HEK293 (cell line): ENCODE data around the gene PAM.
A peak's percentile ranks its signal among the peaks of the same experiment; 100 is the strongest.

Experiments
- BCL11B ChIP-seq: fragments of 450-650 bp; formaldehyde crosslinking; IDR thresholded peaks from 2 replicates; pipeline ENCODE4 v1.5.1; 2016; ENCODE audit warnings: low read depth, missing biosample characterization, missing genetic modification characterization
- EGR2 ChIP-seq: fragments of 450-650 bp; formaldehyde crosslinking; IDR thresholded peaks from 2 replicates; pipeline ENCODE4 v1.5.1; 2016; ENCODE audit warnings: low read depth, missing biosample characterization, missing genetic modification characterization
- FEZF1 ChIP-seq: fragments of 450-650 bp; formaldehyde crosslinking; IDR thresholded peaks from 2 replicates; pipeline ENCODE4 v1.5.1; 2016; ENCODE audit warnings: missing biosample characterization, missing genetic modification characterization
- HOXA7 ChIP-seq: sonication (generic); formaldehyde crosslinking; IDR thresholded peaks from 2 replicates; pipeline ENCODE4 v1.8.1; 2022; ENCODE audit warnings: missing genetic modification reagents, borderline replicate concordance
- OSR2 ChIP-seq: fragments of 450-650 bp; formaldehyde crosslinking; IDR thresholded peaks from 2 replicates; pipeline ENCODE4 v1.5.1; 2016; ENCODE audit warnings: missing biosample characterization, missing genetic modification characterization
- ZBTB1 ChIP-seq: fragments of 450-650 bp; formaldehyde crosslinking; IDR thresholded peaks from 2 replicates; pipeline ENCODE4 v1.5.1; 2016; ENCODE audit warnings: missing biosample characterization, missing genetic modification characterization
- ZBTB8A ChIP-seq: fragments of 450-650 bp; formaldehyde crosslinking; IDR thresholded peaks from 2 replicates; pipeline ENCODE4 v1.5.1; 2016; ENCODE audit warnings: missing biosample characterization, missing genetic modification characterization
- ZNF10 ChIP-seq: fragments of 450-650 bp; formaldehyde crosslinking; IDR thresholded peaks from 2 replicates; pipeline ENCODE4 v1.5.1; 2017; ENCODE audit warnings: missing biosample characterization, missing genetic modification characterization
- ZNF114 ChIP-seq: fragments of 450-650 bp; formaldehyde crosslinking; IDR thresholded peaks from 2 replicates; pipeline ENCODE4 v1.5.0; 2017; ENCODE audit warnings: missing biosample characterization, missing genetic modification characterization
- ZNF157 ChIP-seq: fragments of 450-650 bp; formaldehyde crosslinking; IDR thresholded peaks from 2 replicates; pipeline ENCODE4 v1.5.1; 2016; ENCODE audit warnings: missing biosample characterization, missing genetic modification characterization
- ZNF169 ChIP-seq: fragments of 450-650 bp; formaldehyde crosslinking; IDR thresholded peaks from 2 replicates; pipeline ENCODE4 v1.5.1; 2016; ENCODE audit warnings: missing biosample characterization, missing genetic modification characterization
- ZNF324 ChIP-seq: fragments of 450-650 bp; formaldehyde crosslinking; IDR thresholded peaks from 2 replicates; pipeline ENCODE4 v1.5.1; 2016; ENCODE audit warnings: missing biosample characterization, missing genetic modification characterization
- ZNF350 ChIP-seq: fragments of 450-650 bp; formaldehyde crosslinking; IDR thresholded peaks from 2 replicates; pipeline ENCODE4 v1.5.0; 2017; ENCODE audit warnings: missing biosample characterization, mild to moderate bottlenecking, missing genetic modification characterization
- ZNF558 ChIP-seq: fragments of 450-650 bp; formaldehyde crosslinking; IDR thresholded peaks from 2 replicates; pipeline ENCODE4 v1.5.1; 2016; ENCODE audit warnings: missing biosample characterization, missing genetic modification characterization
- ZNF621 ChIP-seq: fragments of 450-650 bp; formaldehyde crosslinking; IDR thresholded peaks from 2 replicates; pipeline ENCODE4 v1.5.1; 2017; ENCODE audit warnings: missing biosample characterization, missing genetic modification characterization
- ZNF626 ChIP-seq: fragments of 450-650 bp; sonication (Bioruptor Pico); formaldehyde crosslinking; IDR thresholded peaks from 2 replicates; pipeline ENCODE4 v1.5.1; 2018; ENCODE audit warnings: missing biosample characterization, missing genetic modification characterization, inconsistent platforms
- ZNF658 ChIP-seq: fragments of 450-650 bp; formaldehyde crosslinking; IDR thresholded peaks from 2 replicates; pipeline ENCODE4; 2016; ENCODE audit warnings: missing biosample characterization, missing genetic modification characterization
- TF ChIP-seq, protein P1 (sequence below): fragments of 450-650 bp; formaldehyde crosslinking; IDR thresholded peaks from 2 replicates; pipeline ENCODE4 v1.5.1; 2017; ENCODE audit warnings: missing biosample characterization, missing genetic modification characterization
- TF ChIP-seq, protein P2 (sequence below): fragments of 450-650 bp; formaldehyde crosslinking; IDR thresholded peaks from 2 replicates; pipeline ENCODE4 v1.5.1; 2016; ENCODE audit warnings: missing biosample characterization, missing genetic modification characterization
- TF ChIP-seq, protein P3 (sequence below): fragments of 450-650 bp; formaldehyde crosslinking; IDR thresholded peaks from 2 replicates; pipeline ENCODE4 v1.5.1; 2016; ENCODE audit warnings: missing biosample characterization, missing genetic modification characterization
- TF ChIP-seq, protein P4 (sequence below): fragments of 450-650 bp; formaldehyde crosslinking; IDR thresholded peaks from 2 replicates; pipeline ENCODE4 v1.5.1; 2016; ENCODE audit warnings: missing biosample characterization, missing genetic modification characterization
- TF ChIP-seq, protein P5 (sequence below): fragments of 450-650 bp; formaldehyde crosslinking; IDR thresholded peaks from 2 replicates; pipeline ENCODE4 v1.5.1; 2016; ENCODE audit warnings: missing biosample characterization, missing genetic modification characterization, borderline replicate concordance
- TF ChIP-seq, protein P6 (sequence below): fragments of 450-650 bp; formaldehyde crosslinking; IDR thresholded peaks from 2 replicates; pipeline ENCODE4 v1.5.1; 2016; ENCODE audit warnings: missing biosample characterization, missing genetic modification characterization
- TF ChIP-seq, protein P7 (sequence below): fragments of 450-650 bp; formaldehyde crosslinking; IDR thresholded peaks from 2 replicates; pipeline ENCODE4 v1.5.0; 2017; ENCODE audit warnings: missing biosample characterization, missing genetic modification characterization, borderline replicate concordance
- TF ChIP-seq, protein P8 (sequence below): fragments of 450-650 bp; formaldehyde crosslinking; IDR thresholded peaks from 2 replicates; pipeline ENCODE4 v1.5.1; 2017; ENCODE audit warnings: missing biosample characterization, missing genetic modification characterization

PAM gene

DNA sequence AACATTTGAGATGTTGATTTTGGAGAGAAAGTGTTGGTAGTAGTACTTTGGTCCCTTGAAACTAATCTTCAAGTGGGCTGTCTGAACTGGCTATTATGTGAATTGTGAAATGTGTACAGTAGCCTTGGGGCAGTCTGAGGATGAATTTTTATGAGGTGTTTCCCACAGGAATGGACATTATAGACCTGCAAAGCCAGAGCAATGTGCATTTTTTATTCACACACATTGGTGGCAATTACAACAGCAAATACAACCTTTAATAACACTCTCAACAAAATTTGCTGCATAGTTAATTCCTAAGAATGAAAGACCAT lies 147.0 kb downstream of the PAM start (continued):
- TF ChIP-seq BCL11B (tag by site-specific recombination) (no peak), ZNF621 (tag by site-specific recombination) (no peak), ZNF626 (tag by site-specific recombination) (no peak), ZNF157 (tag by site-specific recombination) (no peak), ZNF114 (tag by site-specific recombination) (no peak), OSR2 (tag by site-specific recombination) (peak; percentile 41; the same call in 1 of the 2 replicates), ZBTB8A (tag by site-specific recombination) (no peak), FEZF1 (tag by site-specific recombination) (peak; percentile 60), ZNF658 (tag by site-specific recombination) (no peak), HOXA7 (CRISPR knock-in tag) (no peak), ZNF350 (no peak), ZNF558 (tag by site-specific recombination) (no peak), ZNF10 (tag by site-specific recombination) (no peak), EGR2 (tag by site-specific recombination) (no peak), ZNF324 (no peak), ZNF169 (no peak), ZBTB1 (tag by site-specific recombination) (no peak)
- TF ChIP-seq, protein P1, sequence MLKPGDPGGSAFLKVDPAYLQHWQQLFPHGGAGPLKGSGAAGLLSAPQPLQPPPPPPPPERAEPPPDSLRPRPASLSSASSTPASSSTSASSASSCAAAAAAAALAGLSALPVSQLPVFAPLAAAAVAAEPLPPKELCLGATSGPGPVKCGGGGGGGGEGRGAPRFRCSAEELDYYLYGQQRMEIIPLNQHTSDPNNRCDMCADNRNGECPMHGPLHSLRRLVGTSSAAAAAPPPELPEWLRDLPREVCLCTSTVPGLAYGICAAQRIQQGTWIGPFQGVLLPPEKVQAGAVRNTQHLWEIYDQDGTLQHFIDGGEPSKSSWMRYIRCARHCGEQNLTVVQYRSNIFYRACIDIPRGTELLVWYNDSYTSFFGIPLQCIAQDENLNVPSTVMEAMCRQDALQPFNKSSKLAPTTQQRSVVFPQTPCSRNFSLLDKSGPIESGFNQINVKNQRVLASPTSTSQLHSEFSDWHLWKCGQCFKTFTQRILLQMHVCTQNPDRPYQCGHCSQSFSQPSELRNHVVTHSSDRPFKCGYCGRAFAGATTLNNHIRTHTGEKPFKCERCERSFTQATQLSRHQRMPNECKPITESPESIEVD (tag by site-specific recombination) = peak; percentile 67
- TF ChIP-seq, protein P2, sequence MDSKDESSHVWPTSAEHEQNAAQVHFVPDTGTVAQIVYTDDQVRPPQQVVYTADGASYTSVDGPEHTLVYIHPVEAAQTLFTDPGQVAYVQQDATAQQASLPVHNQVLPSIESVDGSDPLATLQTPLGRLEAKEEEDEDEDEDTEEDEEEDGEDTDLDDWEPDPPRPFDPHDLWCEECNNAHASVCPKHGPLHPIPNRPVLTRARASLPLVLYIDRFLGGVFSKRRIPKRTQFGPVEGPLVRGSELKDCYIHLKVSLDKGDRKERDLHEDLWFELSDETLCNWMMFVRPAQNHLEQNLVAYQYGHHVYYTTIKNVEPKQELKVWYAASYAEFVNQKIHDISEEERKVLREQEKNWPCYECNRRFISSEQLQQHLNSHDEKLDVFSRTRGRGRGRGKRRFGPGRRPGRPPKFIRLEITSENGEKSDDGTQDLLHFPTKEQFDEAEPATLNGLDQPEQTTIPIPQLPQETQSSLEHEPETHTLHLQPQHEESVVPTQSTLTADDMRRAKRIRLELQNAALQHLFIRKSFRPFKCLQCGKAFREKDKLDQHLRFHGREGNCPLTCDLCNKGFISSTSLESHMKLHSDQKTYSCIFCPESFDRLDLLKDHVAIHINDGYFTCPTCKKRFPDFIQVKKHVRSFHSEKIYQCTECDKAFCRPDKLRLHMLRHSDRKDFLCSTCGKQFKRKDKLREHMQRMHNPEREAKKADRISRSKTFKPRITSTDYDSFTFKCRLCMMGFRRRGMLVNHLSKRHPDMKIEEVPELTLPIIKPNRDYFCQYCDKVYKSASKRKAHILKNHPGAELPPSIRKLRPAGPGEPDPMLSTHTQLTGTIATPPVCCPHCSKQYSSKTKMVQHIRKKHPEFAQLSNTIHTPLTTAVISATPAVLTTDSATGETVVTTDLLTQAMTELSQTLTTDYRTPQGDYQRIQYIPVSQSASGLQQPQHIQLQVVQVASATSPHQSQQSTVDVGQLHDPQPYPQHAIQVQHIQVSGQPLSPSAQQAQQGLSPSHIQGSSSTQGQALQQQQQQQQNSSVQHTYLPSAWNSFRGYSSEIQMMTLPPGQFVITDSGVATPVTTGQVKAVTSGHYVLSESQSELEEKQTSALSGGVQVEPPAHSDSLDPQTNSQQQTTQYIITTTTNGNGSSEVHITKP (tag by site-specific recombination) = no peak
- TF ChIP-seq, protein P3, sequence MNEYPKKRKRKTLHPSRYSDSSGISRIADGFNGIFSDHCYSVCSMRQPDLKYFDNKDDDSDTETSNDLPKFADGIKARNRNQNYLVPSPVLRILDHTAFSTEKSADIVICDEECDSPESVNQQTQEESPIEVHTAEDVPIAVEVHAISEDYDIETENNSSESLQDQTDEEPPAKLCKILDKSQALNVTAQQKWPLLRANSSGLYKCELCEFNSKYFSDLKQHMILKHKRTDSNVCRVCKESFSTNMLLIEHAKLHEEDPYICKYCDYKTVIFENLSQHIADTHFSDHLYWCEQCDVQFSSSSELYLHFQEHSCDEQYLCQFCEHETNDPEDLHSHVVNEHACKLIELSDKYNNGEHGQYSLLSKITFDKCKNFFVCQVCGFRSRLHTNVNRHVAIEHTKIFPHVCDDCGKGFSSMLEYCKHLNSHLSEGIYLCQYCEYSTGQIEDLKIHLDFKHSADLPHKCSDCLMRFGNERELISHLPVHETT (tag by site-specific recombination) = no peak
- TF ChIP-seq, protein P4, sequence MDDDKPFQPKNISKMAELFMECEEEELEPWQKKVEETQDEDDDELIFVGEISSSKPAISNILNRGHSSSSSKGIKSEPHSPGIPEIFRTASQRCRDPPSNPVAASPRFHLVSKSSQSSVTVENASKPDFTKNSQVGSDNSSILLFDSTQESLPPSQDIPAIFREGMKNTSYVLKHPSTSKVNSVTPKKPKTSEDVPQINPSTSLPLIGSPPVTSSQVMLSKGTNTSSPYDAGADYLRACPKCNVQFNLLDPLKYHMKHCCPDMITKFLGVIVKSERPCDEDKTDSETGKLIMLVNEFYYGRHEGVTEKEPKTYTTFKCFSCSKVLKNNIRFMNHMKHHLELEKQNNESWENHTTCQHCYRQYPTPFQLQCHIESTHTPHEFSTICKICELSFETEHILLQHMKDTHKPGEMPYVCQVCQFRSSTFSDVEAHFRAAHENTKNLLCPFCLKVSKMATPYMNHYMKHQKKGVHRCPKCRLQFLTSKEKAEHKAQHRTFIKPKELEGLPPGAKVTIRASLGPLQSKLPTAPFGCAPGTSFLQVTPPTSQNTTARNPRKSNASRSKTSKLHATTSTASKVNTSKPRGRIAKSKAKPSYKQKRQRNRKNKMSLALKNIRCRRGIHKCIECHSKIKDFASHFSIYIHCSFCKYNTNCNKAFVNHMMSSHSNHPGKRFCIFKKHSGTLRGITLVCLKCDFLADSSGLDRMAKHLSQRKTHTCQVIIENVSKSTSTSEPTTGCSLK (tag by site-specific recombination) = no peak
- TF ChIP-seq, protein P5, sequence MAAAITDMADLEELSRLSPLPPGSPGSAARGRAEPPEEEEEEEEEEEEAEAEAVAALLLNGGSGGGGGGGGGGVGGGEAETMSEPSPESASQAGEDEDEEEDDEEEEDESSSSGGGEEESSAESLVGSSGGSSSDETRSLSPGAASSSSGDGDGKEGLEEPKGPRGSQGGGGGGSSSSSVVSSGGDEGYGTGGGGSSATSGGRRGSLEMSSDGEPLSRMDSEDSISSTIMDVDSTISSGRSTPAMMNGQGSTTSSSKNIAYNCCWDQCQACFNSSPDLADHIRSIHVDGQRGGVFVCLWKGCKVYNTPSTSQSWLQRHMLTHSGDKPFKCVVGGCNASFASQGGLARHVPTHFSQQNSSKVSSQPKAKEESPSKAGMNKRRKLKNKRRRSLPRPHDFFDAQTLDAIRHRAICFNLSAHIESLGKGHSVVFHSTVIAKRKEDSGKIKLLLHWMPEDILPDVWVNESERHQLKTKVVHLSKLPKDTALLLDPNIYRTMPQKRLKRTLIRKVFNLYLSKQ (tag by site-specific recombination) = no peak
- TF ChIP-seq, protein P6, sequence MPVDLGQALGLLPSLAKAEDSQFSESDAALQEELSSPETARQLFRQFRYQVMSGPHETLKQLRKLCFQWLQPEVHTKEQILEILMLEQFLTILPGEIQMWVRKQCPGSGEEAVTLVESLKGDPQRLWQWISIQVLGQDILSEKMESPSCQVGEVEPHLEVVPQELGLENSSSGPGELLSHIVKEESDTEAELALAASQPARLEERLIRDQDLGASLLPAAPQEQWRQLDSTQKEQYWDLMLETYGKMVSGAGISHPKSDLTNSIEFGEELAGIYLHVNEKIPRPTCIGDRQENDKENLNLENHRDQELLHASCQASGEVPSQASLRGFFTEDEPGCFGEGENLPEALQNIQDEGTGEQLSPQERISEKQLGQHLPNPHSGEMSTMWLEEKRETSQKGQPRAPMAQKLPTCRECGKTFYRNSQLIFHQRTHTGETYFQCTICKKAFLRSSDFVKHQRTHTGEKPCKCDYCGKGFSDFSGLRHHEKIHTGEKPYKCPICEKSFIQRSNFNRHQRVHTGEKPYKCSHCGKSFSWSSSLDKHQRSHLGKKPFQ = peak; percentile 30; the same call in 1 of the 2 replicates
- TF ChIP-seq, protein P7, sequence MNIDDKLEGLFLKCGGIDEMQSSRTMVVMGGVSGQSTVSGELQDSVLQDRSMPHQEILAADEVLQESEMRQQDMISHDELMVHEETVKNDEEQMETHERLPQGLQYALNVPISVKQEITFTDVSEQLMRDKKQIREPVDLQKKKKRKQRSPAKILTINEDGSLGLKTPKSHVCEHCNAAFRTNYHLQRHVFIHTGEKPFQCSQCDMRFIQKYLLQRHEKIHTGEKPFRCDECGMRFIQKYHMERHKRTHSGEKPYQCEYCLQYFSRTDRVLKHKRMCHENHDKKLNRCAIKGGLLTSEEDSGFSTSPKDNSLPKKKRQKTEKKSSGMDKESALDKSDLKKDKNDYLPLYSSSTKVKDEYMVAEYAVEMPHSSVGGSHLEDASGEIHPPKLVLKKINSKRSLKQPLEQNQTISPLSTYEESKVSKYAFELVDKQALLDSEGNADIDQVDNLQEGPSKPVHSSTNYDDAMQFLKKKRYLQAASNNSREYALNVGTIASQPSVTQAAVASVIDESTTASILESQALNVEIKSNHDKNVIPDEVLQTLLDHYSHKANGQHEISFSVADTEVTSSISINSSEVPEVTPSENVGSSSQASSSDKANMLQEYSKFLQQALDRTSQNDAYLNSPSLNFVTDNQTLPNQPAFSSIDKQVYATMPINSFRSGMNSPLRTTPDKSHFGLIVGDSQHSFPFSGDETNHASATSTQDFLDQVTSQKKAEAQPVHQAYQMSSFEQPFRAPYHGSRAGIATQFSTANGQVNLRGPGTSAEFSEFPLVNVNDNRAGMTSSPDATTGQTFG = no peak
- TF ChIP-seq, protein P8, sequence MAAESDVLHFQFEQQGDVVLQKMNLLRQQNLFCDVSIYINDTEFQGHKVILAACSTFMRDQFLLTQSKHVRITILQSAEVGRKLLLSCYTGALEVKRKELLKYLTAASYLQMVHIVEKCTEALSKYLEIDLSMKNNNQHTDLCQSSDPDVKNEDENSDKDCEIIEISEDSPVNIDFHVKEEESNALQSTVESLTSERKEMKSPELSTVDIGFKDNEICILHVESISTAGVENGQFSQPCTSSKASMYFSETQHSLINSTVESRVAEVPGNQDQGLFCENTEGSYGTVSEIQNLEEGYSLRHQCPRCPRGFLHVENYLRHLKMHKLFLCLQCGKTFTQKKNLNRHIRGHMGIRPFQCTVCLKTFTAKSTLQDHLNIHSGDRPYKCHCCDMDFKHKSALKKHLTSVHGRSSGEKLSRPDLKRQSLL = no peak
